ENCODE results near the gene ZNF598.
"Not testable (repeated sequence)": the region's sequence is repeated elsewhere in the genome, so short reads cannot be mapped to it uniquely, and the experiment has no call there.

ZNF598 gene

GRCh38 chr16:2040041-2040786 is 30.6 kb upstream of the ZNF598 start:
- no peak for DNase-seq (ENCODE audit: low read depth)

GRCh38 chr16:2039274-2040031 is 29.8 kb upstream of the ZNF598 start:
- no peak for DNase-seq (ENCODE audit: low read depth)

GRCh38 chr16:2038382-2039231 is 29.0 kb upstream of the ZNF598 start:
- DNase-seq (ENCODE audit: low read depth) = no peak

GRCh38 chr16:2037647-2038381 is 28.2 kb upstream of the ZNF598 start:
- DNase-seq (ENCODE audit: low read depth) = no peak

- no peak for DNase-seq (ENCODE audit: low read depth)
Observed at GRCh38 chr16:2037115-2037514, 27.5 kb upstream of the ZNF598 start.

GRCh38 chr16:2036200-2036966 is 26.8 kb upstream of the ZNF598 start:
- no peak for DNase-seq (ENCODE audit: low read depth)

GRCh38 chr16:2035431-2036199 is 26.0 kb upstream of the ZNF598 start:
- no peak for DNase-seq (ENCODE audit: low read depth)

- DNase-seq (ENCODE audit: low read depth) = no peak
Observed at GRCh38 chr16:2034696-2035430, 25.2 kb upstream of the ZNF598 start.

GRCh38 chr16:2033909-2034695 is 24.5 kb upstream of the ZNF598 start:
- DNase-seq (ENCODE audit: low read depth) = not testable (repeated sequence)

- no peak for DNase-seq (ENCODE audit: low read depth)
Observed at GRCh38 chr16:2033057-2033908, 23.7 kb upstream of the ZNF598 start.

GRCh38 chr16:2032285-2033056 is 22.9 kb upstream of the ZNF598 start:
- no peak for DNase-seq (ENCODE audit: low read depth)

GRCh38 chr16:2031081-2031577 is 21.5 kb upstream of the ZNF598 start:
- DNase-seq (ENCODE audit: low read depth) = no peak

- no peak for DNase-seq (ENCODE audit: low read depth)
Observed at GRCh38 chr16:2030036-2030435, 20.4 kb upstream of the ZNF598 start.

- no peak for DNase-seq (ENCODE audit: low read depth)
Observed at GRCh38 chr16:2029350-2029749, 19.7 kb upstream of the ZNF598 start.

GRCh38 chr16:2028620-2029220 is 19.1 kb upstream of the ZNF598 start:
- DNase-seq (ENCODE audit: low read depth) = no peak

GRCh38 chr16:2028146-2028545 is 18.5 kb upstream of the ZNF598 start:
- no peak for DNase-seq (ENCODE audit: low read depth)

All from stimulated activated CD8-positive, alpha-beta memory T cell treated with anti-CD3 and anti-CD28 coated beads, Interleukin-12 subunit alpha, Interleukin-12 subunit beta, amount 100 ng/mL, for 4 hours (primary cell).